Motor neuron (in vitro differentiated cells): ENCODE measurements around the gene SIM2. TPM values are rescaled to one million over a fixed set of nuclear protein-coding genes. Genes with fewer than 3 reads are reported as not detected.

Experiments
- ATAC-seq, 8 experiments: fragments of 200-7000 bp; cut with Tn5 transposase; replicated peaks in 6 of 8; 2 replicates each; pipeline ENCODE4 v1.8.0; 2021; ENCODE audit warnings: mild to moderate bottlenecking in 8 of 8, moderate library complexity in 8 of 8
- H3K27ac ChIP-seq, 2 donors: fragments of 250-450 bp; sonication (Bioruptor Pico); 2 replicates each; pipeline ENCODE4 v1.9.0; 2021; ENCODE audit warnings: antibody characterized with exemption in 2 of 2, mild to moderate bottlenecking in 2 of 2, moderate library complexity in 1 of 2
- H3K4me1 ChIP-seq, 2 donors: fragments of 250-450 bp; sonication (Bioruptor Pico); replicated peaks in 1 of 2; 2 replicates each; pipeline ENCODE4 v1.6.1; 2021; ENCODE audit warnings: antibody characterized with exemption in 2 of 2, mild to moderate bottlenecking in 2 of 2, moderate library complexity in 1 of 2
- H3K4me3 ChIP-seq, 5 donors: fragments of 250-450 bp; sonication (Bioruptor Pico); 2 replicates each; pipeline ENCODE4 v1.9.0; 2021; ENCODE audit warnings: antibody characterized with exemption in 5 of 5, mild to moderate bottlenecking in 5 of 5, moderate library complexity in 4 of 5
- WGBS, 10 experiments: fragments of 450-650 bp; shearing (Covaris generic); methylation state at CpG; one replicate each; pipeline ENCODE4 v1.0.0; 2022; 5-methylcytosine and 5-hydroxymethylcytosine counted together
- in situ Hi-C, 9 experiments: fragments of 400-800 bp; cut with MboI; loops; one replicate each; pipeline ENCODE4 v1.15.0; 2021; ENCODE audit warnings: low sequenced_read_pairs in 9 of 9, low pct_unique_long_range_greater_than_20kb in 2 of 9; ENCODE audit not compliant: unreplicated experiment in 9 of 9
- total RNA-seq, 8 experiments: library from RNA; unstranded; fragments of 300-600 nt; gene quantifications; 2 replicates each; pipeline versions ENCODE4 v1.2.3 to v1.2.4, GENCODE V29; 2022

Gene SIM2
- total RNA-seq, 8 experiments from 2014 or later = 0.36 to 9.5 (median 1.1) TPM

DNA sequence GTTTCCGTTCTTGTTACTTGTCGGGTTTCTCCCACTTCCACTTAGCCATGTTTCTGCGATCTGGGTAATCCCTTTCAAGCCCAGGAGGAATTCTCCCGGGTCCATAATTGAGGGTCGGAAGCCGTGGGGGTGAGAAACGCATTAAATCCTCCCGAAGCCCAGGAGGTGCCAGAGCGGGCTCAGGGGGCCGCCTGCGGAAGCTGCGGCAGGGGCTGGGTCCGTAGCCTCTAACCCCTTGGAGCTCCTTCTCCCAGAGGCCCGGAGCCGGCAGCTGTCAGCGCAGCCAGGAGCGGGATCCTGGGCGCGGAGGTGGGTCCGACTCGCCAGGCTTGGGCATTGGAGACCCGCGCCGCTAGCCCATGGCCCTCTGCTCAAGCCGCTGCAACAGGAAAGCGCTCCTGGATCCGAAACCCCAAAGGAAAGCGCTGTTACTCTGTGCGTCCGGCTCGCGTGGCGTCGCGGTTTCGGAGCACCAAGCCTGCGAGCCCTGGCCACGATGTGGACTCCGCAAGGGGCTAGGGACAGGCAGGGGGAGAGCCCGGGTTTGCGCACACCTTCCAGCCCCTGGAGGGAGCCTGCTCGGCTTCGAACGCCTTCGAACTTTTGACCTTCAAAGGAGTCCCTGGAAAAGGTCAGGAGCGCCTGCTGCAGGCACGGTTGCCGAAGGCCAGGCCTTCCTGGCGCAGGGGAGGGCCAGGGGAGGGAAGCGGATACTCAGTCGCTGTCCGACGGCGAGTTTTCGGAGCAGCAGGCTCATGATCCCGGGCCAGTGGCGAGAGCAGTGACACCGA, 1.7 kb upstream of the SIM2 start:
- 3 to 11% (median 5%) methylated on average over 4 to 12 of the region's 58 CpGs; no CpG with 5 or more reads in 5 of the 10 experiments for WGBS, 10 experiments
- ATAC-seq = no peak
- in situ Hi-C loops = no loop called here
- H3K4me1 ChIP-seq = peaks cover 3 to 23% of the 10 kb centered on the region in 2 donors
- no peak overlapping the region for H3K4me3 ChIP-seq
- H3K27ac ChIP-seq = no peak overlapping the region

DNA sequence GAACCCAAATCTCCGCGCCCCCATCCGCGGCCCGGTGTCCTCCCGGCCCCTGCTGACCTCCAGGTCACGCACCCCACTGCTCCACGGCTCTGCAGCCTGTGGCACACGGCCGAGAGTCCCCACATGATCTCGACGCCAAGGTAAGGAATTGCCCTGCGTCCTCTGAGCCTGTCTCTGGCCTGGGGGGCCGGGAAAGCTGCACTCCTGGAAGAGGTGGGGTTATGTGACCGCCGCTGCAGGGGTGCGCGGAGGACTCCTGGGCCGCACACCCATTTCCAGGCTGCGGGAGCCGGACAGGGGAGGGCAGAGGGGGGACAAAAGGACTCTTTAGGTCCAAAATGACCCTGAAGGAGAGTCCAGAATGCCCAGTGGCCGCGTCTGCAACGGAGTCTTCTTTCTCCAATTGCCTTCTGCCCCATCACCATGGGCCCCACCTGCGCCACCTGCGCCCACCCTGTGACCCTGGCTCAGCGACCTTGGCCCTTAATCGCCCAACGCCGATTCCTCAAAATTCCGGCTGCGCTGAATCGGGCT, 997 bp upstream of the SIM2 start:
- peaks cover 3 to 22% of the 10 kb centered on the region in 2 donors for H3K4me1 ChIP-seq
- H3K27ac ChIP-seq = no peak overlapping the region
- WGBS, 10 experiments = 10 to 43% (median 20%) methylated on average over 4 to 7 of the region's 33 CpGs; no CpG with 5 or more reads in 7 of the 10 experiments
- no peak for ATAC-seq
- peak overlapping the region in 2 of 5 donors; percentile 26 to 33 for H3K4me3 ChIP-seq
- in situ Hi-C loops = no loop called here

- Histone ChIP-seq H3K4me1 (peaks cover 3 to 17% of the 10 kb centered on the region in 2 donors), H3K4me3 (peak overlapping the region in 4 of 5 donors; percentile 10 to 33 (median 24)), H3K27ac (no peak overlapping the region)
- 0 to 2% methylated on average over 1 to 9 of the region's 62 CpGs; no CpG with 5 or more reads in 8 of the 10 experiments for WGBS, 10 experiments
- ATAC-seq = peak; percentile 10 to 82 (median 64)
- in situ Hi-C loops = no loop called here
Observed at GRCh38 chr21:36698385-36698980, 432 bp upstream of the SIM2 start.

DNA sequence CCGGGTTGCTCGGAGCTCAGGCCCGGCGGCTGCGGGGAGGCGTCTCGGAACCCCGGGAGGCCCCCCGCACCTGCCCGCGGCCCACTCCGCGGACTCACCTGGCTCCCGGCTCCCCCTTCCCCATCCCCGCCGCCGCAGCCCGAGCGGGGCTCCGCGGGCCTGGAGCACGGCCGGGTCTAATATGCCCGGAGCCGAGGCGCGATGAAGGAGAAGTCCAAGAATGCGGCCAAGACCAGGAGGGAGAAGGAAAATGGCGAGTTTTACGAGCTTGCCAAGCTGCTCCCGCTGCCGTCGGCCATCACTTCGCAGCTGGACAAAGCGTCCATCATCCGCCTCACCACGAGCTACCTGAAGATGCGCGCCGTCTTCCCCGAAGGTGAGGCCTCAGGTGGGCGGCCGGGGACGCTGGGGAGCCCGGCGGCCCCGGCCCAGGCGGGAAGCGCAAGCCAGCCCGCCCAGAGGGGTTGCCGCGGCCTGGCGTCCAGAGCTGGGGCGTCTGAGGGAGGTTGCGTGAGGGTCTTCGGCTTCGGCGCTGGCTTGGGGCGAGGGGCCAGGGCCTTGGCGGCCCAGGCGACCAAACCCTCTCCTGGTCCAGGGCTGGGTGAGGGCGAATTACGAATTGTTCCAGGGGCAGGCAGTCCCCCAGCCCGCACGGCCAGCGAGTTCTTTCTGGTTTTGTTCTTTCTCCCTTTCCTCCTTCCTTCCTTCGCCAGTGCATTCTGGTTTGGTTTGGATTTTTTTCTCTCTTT, 805 bp downstream of the SIM2 start:
- Histone ChIP-seq H3K4me1 (peaks cover 3 to 22% of the 10 kb centered on the region in 2 donors), H3K4me3 (peak overlapping the region in 3 of 5 donors; percentile 10 to 33 (median 26)), H3K27ac (no peak overlapping the region)
- 0 to 21% (median 15%) methylated on average over 3 to 14 of the region's 67 CpGs; no CpG with 5 or more reads in 2 of the 10 experiments for WGBS, 10 experiments
- peak in 1 of 8 experiments; percentile 3 for ATAC-seq
- in situ Hi-C loops = no loop called here

DNA sequence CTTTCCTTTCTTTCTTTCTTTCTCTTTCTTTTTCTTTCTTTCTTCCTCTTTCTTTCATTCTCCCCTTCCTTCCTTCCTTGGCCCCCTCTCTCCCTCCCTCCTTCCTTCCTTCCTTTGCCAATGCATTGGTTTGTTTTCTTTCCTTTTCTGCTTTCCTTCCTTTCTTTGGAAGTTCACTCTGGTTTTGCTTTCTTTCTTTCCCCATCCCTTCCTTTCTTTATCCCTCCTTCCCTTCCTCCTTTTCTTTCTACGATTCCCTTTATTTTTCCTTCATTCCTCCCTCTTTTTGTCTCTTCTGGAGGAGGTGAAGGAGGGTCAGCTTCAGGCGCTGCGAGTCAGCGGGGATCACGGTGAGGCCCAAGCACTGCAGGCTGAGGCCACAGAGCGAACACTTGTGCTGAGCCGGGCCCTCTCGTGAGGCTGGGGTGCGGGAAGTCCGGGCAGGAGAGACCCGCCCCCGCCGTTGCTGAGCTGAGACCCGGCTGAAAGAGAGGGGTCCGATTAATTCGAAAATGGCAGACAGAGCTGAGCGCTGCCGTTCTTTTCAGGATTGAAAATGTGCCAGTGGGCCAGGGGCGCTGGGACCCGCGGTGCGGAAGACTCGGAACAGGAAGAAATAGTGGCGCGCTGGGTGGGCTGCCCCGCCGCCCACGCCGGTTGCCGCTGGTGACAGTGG, 1.5 kb downstream of the SIM2 start:
- WGBS, 10 experiments = 0 to 19% (median 11%) methylated on average over 1 to 17 of the region's 30 CpGs
- ATAC-seq = no peak
- in situ Hi-C loops = no loop called here
- Histone ChIP-seq H3K4me3 (no peak overlapping the region), H3K4me1 (peaks cover 3 to 28% of the 10 kb centered on the region in 2 donors), H3K27ac (no peak overlapping the region)

GRCh38 chr21:36700971-36701755, 2.2 kb downstream of the SIM2 start:
- in situ Hi-C loops = no loop called here
- no peak overlapping the region for H3K27ac ChIP-seq
- WGBS, 10 experiments = 0 to 40% (median 11%) methylated on average over 1 to 13 of the region's 65 CpGs; no CpG with 5 or more reads in 5 of the 10 experiments
- H3K4me3 ChIP-seq = no peak overlapping the region
- H3K4me1 ChIP-seq = peaks cover 3 to 28% of the 10 kb centered on the region in 2 donors
- peak in 3 of 8 experiments; percentile 10 to 16 (median 14) for ATAC-seq

DNA sequence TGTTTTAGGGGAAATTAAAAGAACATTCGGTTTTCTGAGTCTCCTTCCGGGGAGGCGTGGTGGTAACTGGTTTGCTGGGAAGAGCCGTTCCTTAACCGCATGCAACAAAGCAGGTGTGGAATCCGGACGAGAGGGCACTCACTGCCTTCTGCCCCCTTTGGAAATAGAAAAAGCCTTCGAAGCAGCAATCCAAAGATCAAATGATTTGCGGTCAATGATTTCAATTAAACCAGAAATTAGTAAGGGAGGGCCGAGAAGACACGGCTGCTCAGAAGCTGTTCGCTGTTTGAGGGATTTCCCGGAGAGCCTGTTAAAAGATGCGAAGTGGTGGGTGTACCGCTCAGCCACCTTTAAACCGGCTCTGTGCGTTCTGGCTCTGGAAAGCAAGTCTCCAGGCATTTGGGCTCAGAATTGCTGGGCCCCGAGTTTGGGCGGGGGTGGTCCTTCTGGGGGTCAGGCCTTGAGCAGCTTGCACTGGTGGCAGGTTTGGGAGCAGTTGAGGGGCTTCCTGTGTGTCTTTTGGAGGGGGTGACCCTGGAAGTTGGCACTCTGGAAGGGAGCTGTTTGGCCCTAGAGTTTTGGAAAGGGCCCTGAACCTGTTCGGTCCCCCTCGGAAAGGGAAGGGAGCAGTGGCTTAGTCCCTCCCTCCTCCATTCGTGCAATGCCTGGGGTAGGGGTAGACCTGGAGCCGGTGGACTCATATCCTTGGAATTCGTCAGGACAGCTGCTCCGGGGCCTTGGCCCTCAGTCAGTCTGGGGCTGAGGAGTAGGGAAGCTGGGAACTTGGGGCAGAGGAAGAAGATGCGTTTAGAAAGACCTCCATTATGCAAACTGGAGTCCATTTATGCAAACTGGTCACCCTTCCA, 3.1 kb downstream of the SIM2 start:
- 0 to 37% (median 26%) methylated on average over 1 to 15 of the region's 26 CpGs; no CpG with 5 or more reads in 5 of the 10 experiments for WGBS, 10 experiments
- peak in 1 of 8 experiments; percentile 5 for ATAC-seq
- Histone ChIP-seq H3K27ac (no peak overlapping the region), H3K4me3 (no peak overlapping the region), H3K4me1 (peaks cover 3 to 28% of the 10 kb centered on the region in 2 donors)
- in situ Hi-C loops = no loop called here

GRCh38 chr21:36702622-36702968, 3.7 kb downstream of the SIM2 start:
- 0 to 100% (median 45%) methylated on average over 1 to 4 of the region's 6 CpGs; no CpG with 5 or more reads in 2 of the 10 experiments for WGBS, 10 experiments

GRCh38 chr21:36703123-36703522, 4.2 kb downstream of the SIM2 start:
- Histone ChIP-seq H3K4me3 (no peak overlapping the region), H3K27ac (no peak overlapping the region), H3K4me1 (peaks cover 5 to 28% of the 10 kb centered on the region in 2 donors)
- 0 to 57% (median 37%) methylated on average over 1 to 3 of the region's 3 CpGs; no CpG with 5 or more reads in 6 of the 10 experiments for WGBS, 10 experiments
- ATAC-seq = no peak
- in situ Hi-C loops = no loop called here

More at GRCh38 chr21:36702622-36702968, 3.7 kb downstream of the SIM2 start:
- H3K27ac ChIP-seq = no peak overlapping the region
- ATAC-seq = no peak
- peaks cover 3 to 28% of the 10 kb centered on the region in 2 donors for H3K4me1 ChIP-seq
- no peak overlapping the region for H3K4me3 ChIP-seq
- in situ Hi-C loops = no loop called here

DNA sequence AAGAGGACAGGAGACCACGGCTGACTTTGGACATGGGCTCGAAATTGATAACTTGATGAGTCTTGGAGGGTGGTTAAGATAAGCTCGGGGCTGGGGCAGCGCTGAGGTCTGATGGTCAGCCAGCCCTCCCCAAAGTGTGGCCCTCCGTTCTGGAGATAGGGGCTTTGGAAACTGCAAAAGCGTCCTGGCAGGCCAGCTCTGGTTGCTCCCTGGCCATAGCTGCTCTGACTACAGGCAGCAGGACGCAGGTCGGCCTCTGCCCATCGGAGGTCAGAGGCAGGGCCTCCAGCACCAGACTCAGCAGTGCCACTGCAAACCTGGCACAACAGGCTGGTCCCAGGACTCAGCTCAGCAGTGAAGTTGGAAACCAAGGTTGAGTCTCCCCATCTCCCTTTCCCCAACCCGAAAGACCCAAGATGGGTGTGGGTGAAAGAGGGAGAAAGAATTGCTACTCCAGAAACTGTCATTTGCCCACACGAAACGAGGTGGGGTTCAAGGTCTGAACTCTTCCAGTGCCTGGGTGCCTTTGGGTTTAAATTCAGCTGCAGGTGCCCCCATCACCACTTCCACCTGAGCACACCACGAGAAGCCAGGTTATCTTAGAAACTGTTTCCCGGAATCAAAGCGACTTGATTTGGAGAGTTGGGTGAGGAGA, 4.8 kb downstream of the SIM2 start:
- no peak overlapping the region for H3K4me3 ChIP-seq
- no peak for ATAC-seq

More for the DNA sequence above, 4.8 kb downstream of the SIM2 start:
- WGBS, 10 experiments = 0 to 55% (median 25%) methylated on average over 2 to 7 of the region's 15 CpGs
- peaks cover 6 to 25% of the 10 kb centered on the region in 2 donors for H3K4me1 ChIP-seq
- in situ Hi-C loops = no loop called here
- no peak overlapping the region for H3K27ac ChIP-seq
